Coronary artery (tissue), 2 donors: ENCODE results near the gene SLC43A2.
"Not testable (repeated sequence)": the region's sequence is repeated elsewhere in the genome, so short reads cannot be mapped to it uniquely, and the experiment has no call there.

Experiments used
- DNase-seq: peaks from one replicate; pipeline ENCODE4 v3.0.0-alpha.2; 2017; ENCODE audit warnings: low spot score
- H3K27ac ChIP-seq, 2 donors: fragments of 200-600 bp; sonication (generic); one replicate each; pipeline ENCODE4 v1.5.1; 2016 to 2019
- H3K4me3 ChIP-seq: fragments of 200-600 bp; sonication (generic); 2 replicates; pipeline ENCODE4 v1.5.1; 2016; ENCODE audit warnings: mild to moderate bottlenecking, moderate library complexity
- CTCF ChIP-seq: fragments of 200-600 bp; sonication (generic); IDR thresholded peaks from one replicate; pipeline ENCODE4 v1.5.1; 2019; ENCODE audit warnings: antibody characterized with exemption

SLC43A2 gene

GRCh38 chr17:1541367-1541904 lies 87.2 kb downstream of the SLC43A2 start:
- no peak for TF ChIP-seq CTCF
- no peak for DNase-seq
- no peak overlapping the region for H3K27ac ChIP-seq
- no peak overlapping the region for H3K4me3 ChIP-seq

- H3K27ac ChIP-seq = no peak overlapping the region
- TF ChIP-seq CTCF = no peak
- DNase-seq = no peak
- H3K4me3 ChIP-seq = no peak overlapping the region
These were observed 88.8 kb downstream of the SLC43A2 start for GRCh38 chr17:1539811-1540210.

GRCh38 chr17:1535737-1536136 lies 92.9 kb downstream of the SLC43A2 start:
- no peak for TF ChIP-seq CTCF
- Histone ChIP-seq H3K27ac (no peak overlapping the region), H3K4me3 (no peak overlapping the region)
- no peak for DNase-seq

GRCh38 chr17:1533661-1534325 lies 94.8 kb downstream of the SLC43A2 start:
- no peak overlapping the region for H3K4me3 ChIP-seq
- no peak overlapping the region for H3K27ac ChIP-seq
- no peak for TF ChIP-seq CTCF
- no peak for DNase-seq

GRCh38 chr17:1532836-1533602 lies 95.6 kb downstream of the SLC43A2 start:
- TF ChIP-seq CTCF = peak; percentile 21
- Histone ChIP-seq H3K4me3 (no peak overlapping the region), H3K27ac (no peak overlapping the region)
- no peak for DNase-seq

- no peak overlapping the region for H3K4me3 ChIP-seq
- no peak for DNase-seq
- no peak overlapping the region for H3K27ac ChIP-seq
- TF ChIP-seq CTCF = no peak
These were observed 98.8 kb downstream of the SLC43A2 start for GRCh38 chr17:1529863-1530262.

GRCh38 chr17:1526876-1527275 lies 101.8 kb downstream of the SLC43A2 start:
- not testable (repeated sequence) for H3K27ac ChIP-seq, H3K4me3 ChIP-seq, DNase-seq
